ENCODE results near the gene CHL1.

Gene CHL1

DNA sequence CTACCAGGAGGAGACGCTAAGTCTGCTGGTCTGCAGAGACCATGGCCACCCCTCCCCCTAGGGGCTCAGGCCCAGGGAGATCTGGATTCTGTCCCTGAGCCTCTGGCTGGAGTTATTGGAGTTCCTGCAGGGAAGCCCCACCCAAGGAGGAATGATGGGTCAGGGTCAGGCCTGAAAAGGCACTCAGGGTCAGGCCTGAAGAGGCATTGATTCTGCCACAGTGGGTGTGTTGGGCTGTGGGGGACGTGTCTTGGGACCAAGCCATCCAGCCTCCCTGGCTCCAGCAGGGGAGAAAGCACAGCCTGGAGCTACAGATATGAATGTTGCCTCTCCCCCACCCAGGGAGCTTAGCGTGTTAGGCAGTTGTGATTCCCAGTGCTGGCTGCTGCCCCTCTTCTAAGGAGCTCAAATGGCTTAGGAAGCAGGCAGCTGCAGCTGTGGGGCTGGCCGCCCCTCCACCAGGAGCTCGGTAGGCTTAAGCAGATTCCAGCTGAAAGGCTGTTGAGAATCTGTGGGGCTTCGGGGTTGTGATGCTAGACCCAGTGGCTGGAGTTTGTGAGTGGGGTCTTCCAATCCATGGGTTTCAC lies 176.7 kb downstream of the CHL1 start:
- Histone ChIP-seq H3K4me3 (no peak overlapping the region), H3K9ac (no peak overlapping the region), H3K36me3 (no peaks in the 10 kb centered on the region), H4K20me1 (no peaks in the 10 kb centered on the region), H3K9me3 (peaks cover 9% of the 10 kb centered on the region), H3K4me2 (no peak overlapping the region), H3K27ac (no peak overlapping the region), H3K4me1 (no peaks in the 10 kb centered on the region), H3K27me3 (no peaks in the 10 kb centered on the region)
- no peak for TF ChIP-seq Cebpa-rat (IDR thresholded peaks at IDR 0.05)

GRCh38 chr3:374459-374858 lies 177.9 kb downstream of the CHL1 start:
- Histone ChIP-seq H3K9me3 (no peaks in the 10 kb centered on the region), H3K9ac (no peak overlapping the region), H3K27ac (no peak overlapping the region), H3K4me2 (no peak overlapping the region), H3K4me3 (no peak overlapping the region), H3K36me3 (no peaks in the 10 kb centered on the region), H3K27me3 (no peaks in the 10 kb centered on the region), H4K20me1 (no peaks in the 10 kb centered on the region), H3K4me1 (no peaks in the 10 kb centered on the region)
- TF ChIP-seq Cebpa-rat (IDR thresholded peaks at IDR 0.05): no peak

- Histone ChIP-seq H3K4me1 (no peaks in the 10 kb centered on the region), H3K27ac (no peak overlapping the region), H3K36me3 (no peaks in the 10 kb centered on the region), H4K20me1 (no peaks in the 10 kb centered on the region), H3K4me3 (no peak overlapping the region), H3K27me3 (no peaks in the 10 kb centered on the region), H3K9me3 (no peaks in the 10 kb centered on the region), H3K9ac (no peak overlapping the region), H3K4me2 (no peak overlapping the region)
- TF ChIP-seq Cebpa-rat (IDR thresholded peaks at IDR 0.05): no peak
Measured at GRCh38 chr3:377158-377561, 180.6 kb downstream of the CHL1 start.

DNA sequence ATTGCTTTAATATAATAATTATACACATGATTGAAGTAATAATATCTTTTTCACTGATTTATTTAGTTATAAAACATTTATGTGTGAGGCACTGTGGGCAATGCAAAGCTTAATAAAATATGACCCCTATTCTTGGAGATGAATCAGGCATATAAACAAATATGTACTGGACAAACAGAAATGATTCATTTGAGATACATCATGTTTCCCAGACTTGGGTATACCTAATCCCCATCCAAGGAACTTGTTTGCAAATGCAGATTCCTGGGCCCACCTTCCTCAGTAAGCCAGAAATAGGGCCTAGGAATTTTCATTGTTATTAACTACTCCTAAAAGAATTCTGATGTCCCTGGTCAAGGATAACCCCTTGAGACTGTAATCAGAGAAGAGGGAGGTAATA lies 184.2 kb downstream of the CHL1 start:
- no peaks in the 10 kb centered on the region for H3K36me3 ChIP-seq
- H3K27me3 ChIP-seq: no peaks in the 10 kb centered on the region
- no peak overlapping the region for H3K9ac ChIP-seq
- no peaks in the 10 kb centered on the region for H3K9me3 ChIP-seq
- no peaks in the 10 kb centered on the region for H3K4me1 ChIP-seq
- no peak overlapping the region for H3K4me3 ChIP-seq
- H4K20me1 ChIP-seq: no peaks in the 10 kb centered on the region
- H3K4me2 ChIP-seq: no peak overlapping the region
- TF ChIP-seq Cebpa-rat (IDR thresholded peaks at IDR 0.05): no peak
- H3K27ac ChIP-seq: no peak overlapping the region

- Histone ChIP-seq H4K20me1 (no peaks in the 10 kb centered on the region), H3K27ac (no peak overlapping the region), H3K9me3 (no peaks in the 10 kb centered on the region), H3K36me3 (no peaks in the 10 kb centered on the region), H3K4me2 (no peak overlapping the region), H3K4me3 (no peak overlapping the region), H3K4me1 (no peaks in the 10 kb centered on the region), H3K27me3 (no peaks in the 10 kb centered on the region), H3K9ac (no peak overlapping the region)
- TF ChIP-seq Cebpa-rat (IDR thresholded peaks at IDR 0.05): no peak
Measured at GRCh38 chr3:385151-385550, 188.6 kb downstream of the CHL1 start.

- Histone ChIP-seq H4K20me1 (no peaks in the 10 kb centered on the region), H3K27me3 (no peaks in the 10 kb centered on the region), H3K4me3 (no peak overlapping the region), H3K27ac (no peak overlapping the region), H3K9ac (no peak overlapping the region), H3K36me3 (no peaks in the 10 kb centered on the region), H3K9me3 (no peaks in the 10 kb centered on the region), H3K4me1 (no peaks in the 10 kb centered on the region), H3K4me2 (no peak overlapping the region)
- no peak for TF ChIP-seq Cebpa-rat (IDR thresholded peaks at IDR 0.05)
Measured at GRCh38 chr3:394775-395174, 198.2 kb downstream of the CHL1 start.

- Histone ChIP-seq H3K4me1 (no peaks in the 10 kb centered on the region), H3K36me3 (no peaks in the 10 kb centered on the region), H4K20me1 (no peaks in the 10 kb centered on the region), H3K9me3 (no peaks in the 10 kb centered on the region), H3K9ac (no peak overlapping the region), H3K4me3 (no peak overlapping the region), H3K4me2 (no peak overlapping the region), H3K27me3 (no peaks in the 10 kb centered on the region), H3K27ac (no peak overlapping the region)
- TF ChIP-seq Cebpa-rat (IDR thresholded peaks at IDR 0.05): no peak; the same call in 1 of the 2 replicates
Measured at GRCh38 chr3:396293-396692, 199.7 kb downstream of the CHL1 start.

DNA sequence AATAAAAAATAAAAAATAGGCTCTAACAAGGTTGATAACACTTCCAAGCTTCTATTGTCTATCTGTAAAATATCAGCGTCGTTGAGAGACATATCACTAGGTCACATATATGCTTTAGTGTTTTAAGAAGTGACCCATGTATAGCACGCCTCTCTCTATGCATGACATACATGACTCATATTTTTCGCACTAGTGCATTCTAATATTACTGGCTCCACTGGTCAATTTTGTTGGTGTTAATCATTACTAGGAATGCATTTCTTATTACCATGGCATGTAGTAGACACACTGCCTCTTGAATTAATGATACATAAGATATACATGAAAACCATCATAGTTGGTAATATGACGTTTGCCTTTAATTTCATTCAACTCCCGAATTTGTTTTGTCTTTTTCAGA lies 203.1 kb downstream of the CHL1 start:
- Histone ChIP-seq H3K36me3 (no peaks in the 10 kb centered on the region), H4K20me1 (no peaks in the 10 kb centered on the region), H3K4me2 (no peak overlapping the region), H3K4me1 (no peaks in the 10 kb centered on the region), H3K4me3 (no peak overlapping the region), H3K9ac (no peak overlapping the region), H3K9me3 (no peaks in the 10 kb centered on the region), H3K27me3 (no peaks in the 10 kb centered on the region), H3K27ac (no peak overlapping the region)
- no peak for TF ChIP-seq Cebpa-rat (IDR thresholded peaks at IDR 0.05)

GRCh38 chr3:403826-404225 lies 207.3 kb downstream of the CHL1 start:
- TF ChIP-seq Cebpa-rat (IDR thresholded peaks at IDR 0.05): no peak
- no peaks in the 10 kb centered on the region for H3K9me3 ChIP-seq

DNA sequence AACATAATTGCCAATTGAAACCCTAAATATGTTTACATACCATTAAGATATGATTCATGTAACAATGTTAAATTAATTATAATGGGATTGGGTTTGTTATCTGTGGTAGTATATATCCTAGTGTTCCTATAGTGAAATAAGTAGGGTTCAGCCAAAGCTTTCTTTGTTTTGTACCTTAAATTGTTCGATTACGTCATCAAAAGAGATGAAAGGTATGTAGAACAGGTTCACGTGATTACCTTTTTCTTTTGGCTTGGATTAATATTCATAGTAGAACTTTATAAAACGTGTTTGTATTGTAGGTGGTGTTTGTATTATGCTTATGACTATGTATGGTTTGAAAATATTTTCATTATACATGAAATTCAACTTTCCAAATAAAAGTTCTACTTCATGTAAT lies 212.4 kb downstream of the CHL1 start:
- no peaks in the 10 kb centered on the region for H3K27me3 ChIP-seq
- no peak overlapping the region for H3K4me3 ChIP-seq
- no peaks in the 10 kb centered on the region for H3K36me3 ChIP-seq
- no peaks in the 10 kb centered on the region for H4K20me1 ChIP-seq
- no peaks in the 10 kb centered on the region for H3K4me1 ChIP-seq
- no peak overlapping the region for H3K9ac ChIP-seq
- no peak overlapping the region for H3K27ac ChIP-seq
- no peak for TF ChIP-seq Cebpa-rat (IDR thresholded peaks at IDR 0.05)
- no peaks in the 10 kb centered on the region for H3K9me3 ChIP-seq
- H3K4me2 ChIP-seq: no peak overlapping the region

More at GRCh38 chr3:403826-404225, 207.3 kb downstream of the CHL1 start:
- Histone ChIP-seq H3K4me2 (no peak overlapping the region), H3K36me3 (no peaks in the 10 kb centered on the region), H4K20me1 (no peaks in the 10 kb centered on the region), H3K27me3 (no peaks in the 10 kb centered on the region), H3K4me1 (no peaks in the 10 kb centered on the region), H3K9ac (no peak overlapping the region), H3K4me3 (no peak overlapping the region), H3K27ac (no peak overlapping the region)

DNA sequence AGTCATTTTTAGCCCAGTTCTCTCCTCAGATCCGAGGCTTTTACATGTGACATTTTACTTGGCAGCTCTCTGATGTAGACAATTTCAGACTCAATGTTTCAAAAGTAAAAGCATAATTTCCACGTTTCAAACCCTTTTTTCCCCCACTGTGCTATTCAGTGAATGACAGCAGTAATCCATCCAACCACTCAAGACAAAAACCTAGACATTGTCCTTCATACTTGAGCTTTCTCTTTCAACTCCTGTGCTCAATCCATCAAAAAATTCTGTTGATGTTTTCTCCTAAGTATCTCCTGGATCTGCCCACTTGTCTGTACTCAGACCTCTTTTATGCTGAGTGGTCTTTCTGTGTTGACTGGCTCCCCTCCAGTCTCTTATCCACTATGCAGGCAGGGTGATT lies 214.7 kb downstream of the CHL1 start:
- Histone ChIP-seq H3K36me3 (no peaks in the 10 kb centered on the region), H3K4me3 (no peak overlapping the region), H3K4me2 (no peak overlapping the region), H4K20me1 (no peaks in the 10 kb centered on the region), H3K9ac (no peak overlapping the region), H3K9me3 (no peaks in the 10 kb centered on the region), H3K27me3 (no peaks in the 10 kb centered on the region), H3K27ac (no peak overlapping the region), H3K4me1 (no peaks in the 10 kb centered on the region)
- TF ChIP-seq Cebpa-rat (IDR thresholded peaks at IDR 0.05): no peak

Measured in BLaER1 (cell line).